H7 (cell line): ENCODE data around the gene PRX. TPM values are rescaled to one million over a fixed set of nuclear protein-coding genes. Genes with fewer than 3 reads are reported as not detected.
A peak's percentile ranks its signal among the peaks of the same experiment; 100 is the strongest.
"Not testable (repeated sequence)": the region's sequence is repeated elsewhere in the genome, so short reads cannot be mapped to it uniquely, and the experiment has no call there.

Experiments used
- DNase-seq: peaks from one replicate; pipeline ENCODE4 v3.0.0; 2012
- H3K27me3 ChIP-seq: 2 replicates; pipeline ENCODE4 v1.6.0; 2011; ENCODE audit warnings: mild to moderate bottlenecking, low read length; ENCODE audit not compliant: control insufficient read depth, insufficient read depth
- H3K36me3 ChIP-seq: replicated peaks from 2 replicates; pipeline ENCODE4 v1.5.1; 2011; ENCODE audit warnings: low read length; ENCODE audit not compliant: control insufficient read depth, insufficient read depth
- H3K4me3 ChIP-seq: 2 replicates; pipeline ENCODE4 v1.5.1; 2011; ENCODE audit warnings: low read depth, mild to moderate bottlenecking, control low read depth, low read length, moderate library complexity; ENCODE audit not compliant: insufficient read depth
- total RNA-seq: library from RNA; depleted of rRNA; stranded (reverse); fragments of >200 nt; shearing (Covaris generic); gene quantifications from 2 replicates; pipeline ENCODE4 v1.2.3, GENCODE V29; 2014

Gene PRX
- total RNA-seq, 1 experiment from 2014 or later: 5.0 TPM

- peak; percentile 99 for DNase-seq
- H3K4me3 ChIP-seq: peak within 1 kb of the TSS; percentile 89
- H3K27me3 ChIP-seq: no peaks in the 10 kb centered on the region
- H3K36me3 ChIP-seq: peaks cover 11% of the 10 kb centered on the region
Observed at GRCh38 chr19:40444000-40444824, 31.0 kb upstream of the PRX start, which contains the start of gene SERTAD3. TSS of gene SERTAD3 (minus strand) at chr19:40444335. CDS start at chr19:40442080, 2,255 bp downstream.

GRCh38 chr19:40443131-40443999, 30.2 kb upstream of the PRX start:
- DNase-seq: peak; percentile 99
- Histone ChIP-seq H3K4me3 (peak overlapping the region; percentile 89), H3K27me3 (no peaks in the 10 kb centered on the region), H3K36me3 (peaks cover 11% of the 10 kb centered on the region)

- peak overlapping the region; percentile 39 for H3K4me3 ChIP-seq
- DNase-seq: peak; percentile 9
Observed at GRCh38 chr19:40442328-40443130, 29.4 kb upstream of the PRX start.

GRCh38 chr19:40441719-40442253, 28.6 kb upstream of the PRX start:
- DNase-seq: peak; percentile 16
- H3K36me3 ChIP-seq: peaks cover 11% of the 10 kb centered on the region
- H3K27me3 ChIP-seq: no peaks in the 10 kb centered on the region
- H3K4me3 ChIP-seq: no peak overlapping the region

More at GRCh38 chr19:40442328-40443130, 29.4 kb upstream of the PRX start:
- Histone ChIP-seq H3K27me3 (no peaks in the 10 kb centered on the region), H3K36me3 (peaks cover 11% of the 10 kb centered on the region)

- no peaks in the 10 kb centered on the region for H3K27me3 ChIP-seq
- DNase-seq: peak; percentile 4
- no peak overlapping the region for H3K4me3 ChIP-seq
- H3K36me3 ChIP-seq: peaks cover 11% of the 10 kb centered on the region
Observed at GRCh38 chr19:40438284-40438683, 25.1 kb upstream of the PRX start.

- H3K4me3 ChIP-seq: peak overlapping the region; percentile 36
Observed at GRCh38 chr19:40433391-40434216, 20.4 kb upstream of the PRX start.

GRCh38 chr19:40432760-40433159, 19.6 kb upstream of the PRX start:
- not testable (repeated sequence) for H3K4me3 ChIP-seq

More at GRCh38 chr19:40433391-40434216, 20.4 kb upstream of the PRX start:
- Histone ChIP-seq H3K36me3 (no peaks in the 10 kb centered on the region), H3K27me3 (no peaks in the 10 kb centered on the region)
- DNase-seq: peak; percentile 97

GRCh38 chr19:40431698-40432097, 18.5 kb upstream of the PRX start:
- H3K36me3 ChIP-seq: no peaks in the 10 kb centered on the region
- H3K27me3 ChIP-seq: no peaks in the 10 kb centered on the region
- H3K4me3 ChIP-seq: no peak overlapping the region
- no peak for DNase-seq

More at GRCh38 chr19:40432760-40433159, 19.6 kb upstream of the PRX start:
- DNase-seq: peak; percentile 5
- not testable (repeated sequence) for H3K27me3 ChIP-seq, H3K36me3 ChIP-seq

GRCh38 chr19:40430242-40430641, 17.1 kb upstream of the PRX start:
- not testable (repeated sequence) for H3K27me3 ChIP-seq, DNase-seq, H3K4me3 ChIP-seq, H3K36me3 ChIP-seq

- H3K27me3 ChIP-seq, DNase-seq, H3K4me3 ChIP-seq, H3K36me3 ChIP-seq: not testable (repeated sequence)
Observed at GRCh38 chr19:40428197-40428596, 15.0 kb upstream of the PRX start.

- H3K4me3 ChIP-seq: peak within 1 kb of the TSS; percentile 77
- no peaks in the 10 kb centered on the region for H3K36me3 ChIP-seq
- H3K27me3 ChIP-seq: no peaks in the 10 kb centered on the region
- peak; percentile 99 for DNase-seq
Observed at GRCh38 chr19:40425450-40426287, 12.5 kb upstream of the PRX start, which contains the start of gene SERTAD1. TSS of gene SERTAD1 (minus strand) at chr19:40425992. CDS start at chr19:40423546, 2,446 bp downstream.

- peak overlapping the region; percentile 77 for H3K4me3 ChIP-seq
- no peaks in the 10 kb centered on the region for H3K36me3 ChIP-seq
- DNase-seq: no peak
- H3K27me3 ChIP-seq: no peaks in the 10 kb centered on the region
Observed at GRCh38 chr19:40424637-40425449, 11.7 kb upstream of the PRX start.
